ENCODE results near the gene ZC3H12C.
"Not testable (repeated sequence)": the region's sequence is repeated elsewhere in the genome, so short reads cannot be mapped to it uniquely, and the experiment has no call there.

- TF ChIP-seq CTCF, POLR2A (IDR thresholded peaks at IDR 0.05): not testable (repeated sequence)
These were observed 25.2 kb upstream of the ZC3H12C start for GRCh38 chr11:110068001-110068400.
